Neuronal stem cell (in vitro differentiated cells): ENCODE measurements around the gene RIC3.
A peak's percentile ranks its signal among the peaks of the same experiment; 100 is the strongest.

Experiments
- DNase-seq: peaks from one replicate; pipeline ENCODE4 v3.0.0-alpha.2; 2013; ENCODE audit warnings: low spot score
- H2AFZ ChIP-seq: one replicate; pipeline ENCODE4 v1.6.1; 2013; ENCODE audit warnings: mild to moderate bottlenecking, low read length, inconsistent platforms
- H2AK5ac ChIP-seq: 2 replicates; pipeline ENCODE4 v1.6.1; 2013; ENCODE audit warnings: low read depth, mild to moderate bottlenecking, inconsistent platforms, low read length, moderate library complexity, mixed read lengths
- H2BK120ac ChIP-seq: 2 replicates; pipeline ENCODE4 v1.6.1; 2013; ENCODE audit warnings: low read depth, mild to moderate bottlenecking, inconsistent platforms, low read length, moderate library complexity, mixed read lengths
- H2BK12ac ChIP-seq: one replicate; pipeline ENCODE4 v1.6.1; 2013; ENCODE audit warnings: low read length, inconsistent platforms
- H2BK15ac ChIP-seq: 2 replicates; pipeline ENCODE4 v1.6.1; 2013; ENCODE audit warnings: mild to moderate bottlenecking, low read length, inconsistent platforms, mixed read lengths
- H2BK5ac ChIP-seq: one replicate; pipeline ENCODE4 v1.6.1; 2013; ENCODE audit warnings: inconsistent platforms, mild to moderate bottlenecking, low read length, moderate library complexity
- H3K14ac ChIP-seq: one replicate; pipeline ENCODE4 v1.6.1; 2013; ENCODE audit warnings: low read length, inconsistent platforms
- H3K18ac ChIP-seq: 2 replicates; pipeline ENCODE4 v1.6.1; 2013; ENCODE audit warnings: low read length, inconsistent platforms
- H3K23ac ChIP-seq: 2 replicates; pipeline ENCODE4 v1.6.1; 2013; ENCODE audit warnings: low read depth, mild to moderate bottlenecking, mixed read lengths, low read length, inconsistent platforms; ENCODE audit not compliant: poor library complexity
- H3K27ac ChIP-seq: replicated peaks from 3 replicates; pipeline ENCODE4 v1.5.1; 2013; ENCODE audit warnings: low read length, inconsistent platforms
- H3K27me3 ChIP-seq, 3 experiments: 2 replicates each; pipeline ENCODE4 v1.6.1; 2013; ENCODE audit warnings: low read length in 3 of 3, mild to moderate bottlenecking in 2 of 3, inconsistent platforms in 1 of 3, low read depth in 1 of 3, mixed read lengths in 1 of 3, moderate library complexity in 1 of 3; ENCODE audit not compliant: control insufficient read depth in 3 of 3, insufficient read depth in 3 of 3
- H3K36me3 ChIP-seq, 2 donors: replicated peaks in 1 of 2; 2 replicates each; pipeline ENCODE4 v1.6.1; 2013; ENCODE audit warnings: low read length in 2 of 2; ENCODE audit not compliant: control insufficient read depth in 2 of 2, insufficient read depth in 2 of 2
- H3K4ac ChIP-seq: 2 replicates; pipeline ENCODE4 v1.6.1; 2013; ENCODE audit warnings: inconsistent platforms, mild to moderate bottlenecking, low read length, moderate library complexity
- H3K4me1 ChIP-seq, 2 donors: 1 replicate in 1 of 2; 2 replicates in 1 of 2; pipeline ENCODE4 v1.6.1; 2013; ENCODE audit warnings: low read length in 2 of 2, low read depth in 1 of 2; ENCODE audit not compliant: control insufficient read depth in 2 of 2, insufficient read depth in 1 of 2
- H3K4me2 ChIP-seq: one replicate; pipeline ENCODE4 v1.6.1; 2013; ENCODE audit warnings: mild to moderate bottlenecking, low read length, inconsistent platforms; ENCODE audit not compliant: insufficient read depth, poor library complexity, severe bottlenecking
- H3K4me3 ChIP-seq, 2 donors: 2 replicates each; pipeline ENCODE4 v1.5.1; 2013; ENCODE audit warnings: low read length in 2 of 2, mild to moderate bottlenecking in 2 of 2, inconsistent platforms in 1 of 2, moderate library complexity in 1 of 2
- H3K79me1 ChIP-seq: one replicate; pipeline ENCODE4 v1.6.1; 2013; ENCODE audit warnings: low read depth, mild to moderate bottlenecking, inconsistent platforms, low read length, moderate library complexity
- H3K9ac ChIP-seq: one replicate; pipeline ENCODE4 v1.6.1; 2013; ENCODE audit warnings: mild to moderate bottlenecking, low read depth, low read length, inconsistent platforms; ENCODE audit not compliant: poor library complexity
- H3K9me3 ChIP-seq, 2 donors: replicated peaks in 1 of 2; 2 replicates each; pipeline versions ENCODE3 to v1.6.1; 2013; ENCODE audit warnings: low read length in 2 of 2, mild to moderate bottlenecking in 2 of 2, inconsistent platforms in 1 of 2, low read depth in 1 of 2, mixed read lengths in 1 of 2, moderate library complexity in 1 of 2; ENCODE audit not compliant: control insufficient read depth in 2 of 2, insufficient read depth in 1 of 2
- H4K8ac ChIP-seq: one replicate; pipeline ENCODE4 v1.6.1; 2013; ENCODE audit warnings: low read depth, mild to moderate bottlenecking, inconsistent platforms, low read length, moderate library complexity
- H4K91ac ChIP-seq: one replicate; pipeline ENCODE4 v1.6.1; 2013; ENCODE audit warnings: low read length, low read depth, mild to moderate bottlenecking, inconsistent platforms; ENCODE audit not compliant: poor library complexity
- WGBS, 2 donors: extraction: QIAGEN DNeasy Blood & Tissue Kit; methylation state at CpG; one replicate each; pipeline ENCODE4 v1.1.7; 2013; ENCODE audit warnings: missing lambda C conversion rate in 2 of 2, mixed read lengths in 1 of 2; ENCODE audit not compliant: insufficient read length in 2 of 2, insufficient replicate concordance in 1 of 2; ENCODE audit errors: extremely low coverage in 2 of 2; 5-methylcytosine and 5-hydroxymethylcytosine counted together

Gene RIC3

GRCh38 chr11:8082391-8083087 is 86.3 kb downstream of the RIC3 start:
- Histone ChIP-seq H3K4me2 (peak overlapping the region; percentile 74), H4K8ac (no peak overlapping the region), H3K9me3 (no peaks in the 10 kb centered on the region), H3K4me3 (peak overlapping the region; percentile 26 to 56), H3K4me1 (peaks cover 26 to 37% of the 10 kb centered on the region in 2 donors), H3K27ac (no peak overlapping the region), H4K91ac (peak overlapping the region; percentile 40), H2BK120ac (peak overlapping the region; percentile 17), H3K9ac (no peak overlapping the region), H3K4ac (no peak overlapping the region), H3K27me3 (peaks cover 0 to 31% (median 4%) of the 10 kb centered on the region in 3 experiments), H3K14ac (no peak overlapping the region), H3K18ac (peak overlapping the region; percentile 50), H2AK5ac (no peak overlapping the region), H2BK12ac (no peak overlapping the region), H3K23ac (no peak overlapping the region), H2AFZ (peak overlapping the region; percentile 68), H3K36me3 (no peaks in the 10 kb centered on the region), H3K79me1 (peaks cover 14% of the 10 kb centered on the region), H2BK5ac (no peak overlapping the region), H2BK15ac (peak overlapping the region; percentile 22)
- peak; percentile 55 for DNase-seq
- no CpG with 5 or more reads among the region's 15 CpGs for WGBS, 2 donors

- Histone ChIP-seq H4K8ac (peak overlapping the region; percentile 44), H3K27ac (peak overlapping the region; percentile 4), H3K14ac (peak overlapping the region; percentile 58), H2AK5ac (peak overlapping the region; percentile 57), H2BK120ac (no peak overlapping the region), H3K36me3 (no peaks in the 10 kb centered on the region), H3K18ac (peak overlapping the region; percentile 91), H3K4ac (no peak overlapping the region), H3K4me3 (peak overlapping the region; percentile 56 to 86), H3K79me1 (peaks cover 11% of the 10 kb centered on the region), H3K4me2 (peak overlapping the region; percentile 74), H2BK5ac (no peak overlapping the region), H3K9me3 (no peaks in the 10 kb centered on the region), H3K23ac (peak overlapping the region; percentile 61), H3K4me1 (peaks cover 26 to 37% of the 10 kb centered on the region in 2 donors), H3K27me3 (peaks cover 0 to 39% (median 4%) of the 10 kb centered on the region in 3 experiments), H4K91ac (peak overlapping the region; percentile 27), H2AFZ (peak overlapping the region; percentile 91), H3K9ac (peak overlapping the region; percentile 92), H2BK12ac (peak overlapping the region; percentile 23), H2BK15ac (peak overlapping the region; percentile 31)
- DNase-seq: no peak
- no CpG with 5 or more reads among the region's 24 CpGs for WGBS, 2 donors
Measured at GRCh38 chr11:8081591-8082250, 87.1 kb downstream of the RIC3 start.

GRCh38 chr11:8080674-8081590 is 87.9 kb downstream of the RIC3 start, which contains the start of gene TUB:
TSS of gene TUB (plus strand) at chr11:8081211. CDS start at chr11:8081511, 300 bp downstream.
- Histone ChIP-seq H3K4ac (no peak within 1 kb of the TSS), H3K4me3 (peak within 1 kb of the TSS; percentile 56 to 86), H3K4me1 (peaks cover 26 to 37% of the 10 kb centered on the region in 2 donors), H3K36me3 (no peaks in the 10 kb centered on the region), H3K79me1 (peaks cover 11% of the 10 kb centered on the region), H2AK5ac (peak within 1 kb of the TSS; percentile 57), H3K9ac (peak within 1 kb of the TSS; percentile 92), H3K14ac (peak within 1 kb of the TSS; percentile 58), H4K91ac (peak within 1 kb of the TSS; percentile 27), H3K9me3 (no peaks in the 10 kb centered on the region), H3K27me3 (peaks cover 0 to 47% (median 4%) of the 10 kb centered on the region in 3 experiments), H2BK120ac (no peak within 1 kb of the TSS), H3K27ac (peak within 1 kb of the TSS; percentile 4), H2BK15ac (peak within 1 kb of the TSS; percentile 64), H3K4me2 (peak within 1 kb of the TSS; percentile 74), H4K8ac (peak within 1 kb of the TSS; percentile 44), H2BK12ac (peak within 1 kb of the TSS; percentile 87), H2AFZ (peak within 1 kb of the TSS; percentile 91), H2BK5ac (no peak within 1 kb of the TSS), H3K23ac (peak within 1 kb of the TSS; percentile 61), H3K18ac (peak within 1 kb of the TSS; percentile 91)
- WGBS, 2 donors: no CpG with 5 or more reads among the region's 104 CpGs
- no peak for DNase-seq
